K562 (cell line): ENCODE data around the gene UCKL1. TPM values are rescaled to one million over a fixed set of nuclear protein-coding genes. Genes with fewer than 3 reads are reported as not detected.

Experiments
- EGR1 ChIP-seq: fragments of 450-650 bp; conservative IDR thresholded peaks from 2 replicates; pipeline ENCODE4 v1.6.1; 2017; ENCODE audit warnings: mild to moderate bottlenecking
- FOXM1 ChIP-seq, 2 experiments: fragments of 450-650 bp in 1 of 2; sonication (generic) in 1 of 2; formaldehyde crosslinking in 1 of 2; IDR thresholded peaks; 2 replicates each; pipeline versions ENCODE4 v1.6.1 to v1.9.0; 2017 to 2022; ENCODE audit warnings: low read depth in 2 of 2, mild to moderate bottlenecking in 2 of 2, missing genetic modification reagents in 1 of 2, moderate library complexity in 1 of 2
- HCFC1 ChIP-seq: IDR thresholded peaks from 2 replicates; pipeline ENCODE4 v1.6.1; 2012; ENCODE audit warnings: low read depth, low read length, improper control_type of control experiment
- KDM2B ChIP-seq: fragments of 250-450 bp; sonication (Bioruptor Pico); IDR thresholded peaks from 2 replicates; pipeline ENCODE4 v1.8.0; 2021; ENCODE audit warnings: mild to moderate bottlenecking, moderate library complexity
- LEF1 ChIP-seq: fragments of 450-650 bp; IDR thresholded peaks from 2 replicates; pipeline ENCODE4 v1.6.1; 2016; ENCODE audit warnings: mild to moderate bottlenecking
- PCBP1 ChIP-seq: fragments of 200-400 bp; formaldehyde crosslinking; IDR thresholded peaks from 2 replicates; pipeline ENCODE4 v1.6.1; 2018; ENCODE audit warnings: mild to moderate bottlenecking, low read depth, low read length; ENCODE audit not compliant: poor library complexity, severe bottlenecking
- PHF8 ChIP-seq: fragments of 200-600 bp; sonication (generic); IDR thresholded peaks from 2 replicates; pipeline ENCODE4 v1.6.1; 2012; ENCODE audit warnings: mixed run types, mild to moderate bottlenecking, inconsistent platforms, low read length, moderate library complexity, borderline replicate concordance
- POLR2AphosphoS5 ChIP-seq: IDR thresholded peaks from 2 replicates; pipeline ENCODE4 v1.6.1; 2011; ENCODE audit warnings: mild to moderate bottlenecking, low read depth, low read length, moderate library complexity; ENCODE audit not compliant: control insufficient read depth, insufficient read depth
- RBM22 ChIP-seq: fragments of 200-400 bp; formaldehyde crosslinking; IDR thresholded peaks from 2 replicates; pipeline ENCODE4 v1.6.1; 2018; ENCODE audit warnings: low read length, low read depth; ENCODE audit not compliant: poor library complexity, severe bottlenecking
- SAP30 ChIP-seq: fragments of 200-600 bp; sonication (generic); IDR thresholded peaks from 2 replicates; pipeline ENCODE4 v1.6.1; 2012; ENCODE audit warnings: borderline replicate concordance, low read depth, mild to moderate bottlenecking, moderate library complexity, low read length, control low read depth, inconsistent platforms; ENCODE audit not compliant: insufficient read depth, poor library complexity, severe bottlenecking
- ZBTB7A ChIP-seq: IDR thresholded peaks from 2 replicates; pipeline ENCODE4 v1.6.1; 2011; ENCODE audit warnings: low read depth, mild to moderate bottlenecking, low read length, moderate library complexity, borderline replicate concordance; ENCODE audit not compliant: control insufficient read depth
- ZNF764 ChIP-seq: fragments of 250-450 bp; sonication (Bioruptor Pico); IDR thresholded peaks from 2 replicates; pipeline ENCODE4 v1.4.0; 2020; ENCODE audit warnings: low read depth, mild to moderate bottlenecking, moderate library complexity
- polyA plus RNA-seq, 8 experiments: library from polyadenylated mRNA; depleted of rRNA in 4 of 8; stranded (reverse) in 5 of 8; unstranded in 3 of 8; fragments of >200 nt; fragmentation: Nextera tagmentation in 2 of 8; fragmentation: Illumina TruSeq in 1 of 8; extraction: Ambion mirVana in 2 of 8; extraction: Trizol in 1 of 8; gene quantifications; 2 replicates each; pipeline versions ENCODE4 v1.2.1 to v1.2.3, GENCODE V29; 2011 to 2014; ENCODE audit warnings: inconsistent platforms in 1 of 8, missing spikeins in 1 of 8
- total RNA-seq, 7 experiments: library from RNA; depleted of rRNA in 6 of 7; stranded (reverse); fragments of >200 nt in 6 of 7; fragmentation: Illumina TruSeq in 2 of 7; extraction: Trizol in 2 of 7; gene quantifications; 2 replicates each; pipeline versions ENCODE4 v1.2.1 to v1.2.3, GENCODE V29; 2011 to 2021; ENCODE audit warnings: low replicate concordance in 1 of 7
- TF ChIP-seq, protein P1 (sequence below): sonication (generic); formaldehyde crosslinking; IDR thresholded peaks from 2 replicates; pipeline ENCODE4 v1.8.0; 2023; ENCODE audit warnings: mild to moderate bottlenecking, missing genetic modification reagents
- TF ChIP-seq, protein P2 (sequence below): fragments of 250-450 bp; sonication (Bioruptor Pico); IDR thresholded peaks from 2 replicates; pipeline ENCODE4 v1.6.1; 2021; ENCODE audit warnings: mild to moderate bottlenecking
- TF ChIP-seq, protein P3 (sequence below), 3 experiments: fragments of 200-800 bp in 1 of 3; fragments of 250-450 bp in 1 of 3; fragments of 450-650 bp in 1 of 3; sonication (Bioruptor Pico) in 1 of 3; sonication (Bioruptor generic) in 1 of 3; formaldehyde crosslinking in 1 of 3; IDR thresholded peaks; 2 replicates each; pipeline versions ENCODE4 v1.6.1 to v1.8.0; 2016 to 2022; ENCODE audit warnings: mild to moderate bottlenecking in 2 of 3, missing genetic modification characterization in 2 of 3, missing compliant biosample characterization in 1 of 3, moderate library complexity in 1 of 3

The UCKL1 gene
- total and polyA plus RNA-seq, 9 of the 15 experiments (the other 6 are each of a cell fraction or from before 2014, with no cell fraction given): 3.1 to 52.8 (median 24.2) TPM

DNA sequence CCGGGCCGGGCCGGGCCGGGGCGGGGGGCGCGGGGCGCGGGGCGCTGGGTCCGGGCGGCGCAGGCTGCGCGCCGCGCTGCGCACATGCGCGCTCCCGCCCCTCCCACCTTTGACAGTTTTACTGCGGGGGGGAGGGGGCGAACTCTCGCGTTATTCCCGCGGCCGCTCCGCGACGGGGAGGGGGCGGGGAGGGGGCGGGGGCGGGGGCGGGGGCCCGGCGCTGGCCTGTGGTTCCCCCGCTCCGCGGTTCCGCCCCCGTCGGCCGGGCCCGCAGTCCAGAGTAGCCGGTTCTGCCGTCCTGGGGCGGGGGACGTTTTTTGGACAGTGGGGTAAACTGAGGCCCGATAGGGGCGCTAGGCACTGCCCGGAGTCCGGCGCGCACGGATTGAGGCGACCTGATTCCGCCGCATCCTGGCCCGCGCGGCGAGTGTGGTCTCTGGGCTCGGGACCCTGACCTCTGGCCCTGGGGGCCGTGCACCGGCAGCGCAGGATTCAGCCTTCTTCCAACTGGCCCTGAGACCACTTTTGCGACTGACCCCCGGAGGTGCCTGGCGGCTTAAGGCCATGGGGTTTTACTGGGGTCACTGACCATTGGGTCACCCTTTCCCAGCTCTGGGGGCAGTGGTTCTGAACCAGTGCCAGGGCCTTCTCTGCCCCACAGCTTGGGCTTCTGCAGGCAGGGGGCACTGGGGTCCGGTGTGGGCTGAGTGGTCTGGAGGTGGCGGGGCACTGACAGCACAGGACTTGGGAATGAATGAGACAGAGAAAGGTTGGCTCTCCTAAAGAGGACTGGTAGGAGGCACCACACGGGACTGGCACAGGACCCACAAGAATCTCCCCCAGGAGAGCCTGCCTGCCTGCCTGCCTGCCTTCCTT is 13.9 kb upstream of the UCKL1 start, which contains the start of gene ZNF512B (continued):
- TF ChIP-seq POLR2AphosphoS5 (no peak), PHF8 (peak; percentile 54; the same call in 1 of the 2 replicates), HCFC1 (no peak), KDM2B (CRISPR knock-in tag) (no peak), FOXM1 (IDR thresholded peaks at IDR 0.05; ENCODE audit: low read depth) (no peak), FOXM1 (CRISPR knock-in tag; IDR thresholded peaks at IDR 0.05; ENCODE audit: low read depth) (no peak), EGR1 (peak; percentile 70), RBM22 (no peak), LEF1 (no peak), SAP30 (peak; percentile 31), PCBP1 (peak; percentile 66), ZBTB7A (peak; percentile 79), ZNF764 (CRISPR knock-in tag) (no peak)
- TF ChIP-seq, protein P1, sequence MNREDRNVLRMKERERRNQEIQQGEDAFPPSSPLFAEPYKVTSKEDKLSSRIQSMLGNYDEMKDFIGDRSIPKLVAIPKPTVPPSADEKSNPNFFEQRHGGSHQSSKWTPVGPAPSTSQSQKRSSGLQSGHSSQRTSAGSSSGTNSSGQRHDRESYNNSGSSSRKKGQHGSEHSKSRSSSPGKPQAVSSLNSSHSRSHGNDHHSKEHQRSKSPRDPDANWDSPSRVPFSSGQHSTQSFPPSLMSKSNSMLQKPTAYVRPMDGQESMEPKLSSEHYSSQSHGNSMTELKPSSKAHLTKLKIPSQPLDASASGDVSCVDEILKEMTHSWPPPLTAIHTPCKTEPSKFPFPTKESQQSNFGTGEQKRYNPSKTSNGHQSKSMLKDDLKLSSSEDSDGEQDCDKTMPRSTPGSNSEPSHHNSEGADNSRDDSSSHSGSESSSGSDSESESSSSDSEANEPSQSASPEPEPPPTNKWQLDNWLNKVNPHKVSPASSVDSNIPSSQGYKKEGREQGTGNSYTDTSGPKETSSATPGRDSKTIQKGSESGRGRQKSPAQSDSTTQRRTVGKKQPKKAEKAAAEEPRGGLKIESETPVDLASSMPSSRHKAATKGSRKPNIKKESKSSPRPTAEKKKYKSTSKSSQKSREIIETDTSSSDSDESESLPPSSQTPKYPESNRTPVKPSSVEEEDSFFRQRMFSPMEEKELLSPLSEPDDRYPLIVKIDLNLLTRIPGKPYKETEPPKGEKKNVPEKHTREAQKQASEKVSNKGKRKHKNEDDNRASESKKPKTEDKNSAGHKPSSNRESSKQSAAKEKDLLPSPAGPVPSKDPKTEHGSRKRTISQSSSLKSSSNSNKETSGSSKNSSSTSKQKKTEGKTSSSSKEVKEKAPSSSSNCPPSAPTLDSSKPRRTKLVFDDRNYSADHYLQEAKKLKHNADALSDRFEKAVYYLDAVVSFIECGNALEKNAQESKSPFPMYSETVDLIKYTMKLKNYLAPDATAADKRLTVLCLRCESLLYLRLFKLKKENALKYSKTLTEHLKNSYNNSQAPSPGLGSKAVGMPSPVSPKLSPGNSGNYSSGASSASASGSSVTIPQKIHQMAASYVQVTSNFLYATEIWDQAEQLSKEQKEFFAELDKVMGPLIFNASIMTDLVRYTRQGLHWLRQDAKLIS: no peak
- TF ChIP-seq, protein P2, sequence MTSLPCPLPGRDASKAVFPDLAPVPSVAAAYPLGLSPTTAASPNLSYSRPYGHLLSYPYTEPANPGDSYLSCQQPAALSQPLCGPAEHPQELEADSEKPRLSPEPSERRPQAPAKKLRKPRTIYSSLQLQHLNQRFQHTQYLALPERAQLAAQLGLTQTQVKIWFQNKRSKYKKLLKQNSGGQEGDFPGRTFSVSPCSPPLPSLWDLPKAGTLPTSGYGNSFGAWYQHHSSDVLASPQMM (CRISPR knock-in tag): no peak
- TF ChIP-seq, protein P3, sequence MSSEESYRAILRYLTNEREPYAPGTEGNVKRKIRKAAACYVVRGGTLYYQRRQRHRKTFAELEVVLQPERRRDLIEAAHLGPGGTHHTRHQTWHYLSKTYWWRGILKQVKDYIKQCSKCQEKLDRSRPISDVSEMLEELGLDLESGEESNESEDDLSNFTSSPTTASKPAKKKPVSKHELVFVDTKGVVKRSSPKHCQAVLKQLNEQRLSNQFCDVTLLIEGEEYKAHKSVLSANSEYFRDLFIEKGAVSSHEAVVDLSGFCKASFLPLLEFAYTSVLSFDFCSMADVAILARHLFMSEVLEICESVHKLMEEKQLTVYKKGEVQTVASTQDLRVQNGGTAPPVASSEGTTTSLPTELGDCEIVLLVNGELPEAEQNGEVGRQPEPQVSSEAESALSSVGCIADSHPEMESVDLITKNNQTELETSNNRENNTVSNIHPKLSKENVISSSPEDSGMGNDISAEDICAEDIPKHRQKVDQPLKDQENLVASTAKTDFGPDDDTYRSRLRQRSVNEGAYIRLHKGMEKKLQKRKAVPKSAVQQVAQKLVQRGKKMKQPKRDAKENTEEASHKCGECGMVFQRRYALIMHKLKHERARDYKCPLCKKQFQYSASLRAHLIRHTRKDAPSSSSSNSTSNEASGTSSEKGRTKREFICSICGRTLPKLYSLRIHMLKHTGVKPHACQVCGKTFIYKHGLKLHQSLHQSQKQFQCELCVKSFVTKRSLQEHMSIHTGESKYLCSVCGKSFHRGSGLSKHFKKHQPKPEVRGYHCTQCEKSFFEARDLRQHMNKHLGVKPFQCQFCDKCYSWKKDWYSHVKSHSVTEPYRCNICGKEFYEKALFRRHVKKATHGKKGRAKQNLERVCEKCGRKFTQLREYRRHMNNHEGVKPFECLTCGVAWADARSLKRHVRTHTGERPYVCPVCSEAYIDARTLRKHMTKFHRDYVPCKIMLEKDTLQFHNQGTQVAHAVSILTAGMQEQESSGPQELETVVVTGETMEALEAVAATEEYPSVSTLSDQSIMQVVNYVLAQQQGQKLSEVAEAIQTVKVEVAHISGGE (CRISPR knock-in tag; IDR thresholded peaks at IDR 0.05): no peak; a peak in 1 of 6 replicates
